Type B pancreatic cell (in vitro differentiated cells): ENCODE results near the gene BORA. TPM values are rescaled to one million over a fixed set of nuclear protein-coding genes. Genes with fewer than 3 reads are reported as not detected.

Experiments used
- DNase-seq: peaks from one replicate; pipeline ENCODE4 v3.0.0; 2021; ENCODE audit warnings: mixed read lengths; ENCODE audit not compliant: unreplicated experiment; ENCODE audit errors: extremely low spot score
- H3K27ac Mint-ChIP-seq: 2 replicates; pipeline ENCODE4 v1.8.0; 2021; ENCODE audit warnings: mild to moderate bottlenecking, mixed read lengths
- H3K27me3 Mint-ChIP-seq: 2 replicates; pipeline ENCODE4 v1.8.0; 2021; ENCODE audit warnings: mixed read lengths
- H3K36me3 Mint-ChIP-seq: 2 replicates; pipeline ENCODE4 v1.8.0; 2021; ENCODE audit warnings: mixed read lengths
- H3K4me1 Mint-ChIP-seq: one replicate; pipeline ENCODE4 v1.8.0; 2021; ENCODE audit warnings: mixed read lengths; ENCODE audit not compliant: unreplicated experiment
- H3K4me3 Mint-ChIP-seq: 2 replicates; pipeline ENCODE4 v1.8.0; 2021; ENCODE audit warnings: mild to moderate bottlenecking, mixed read lengths
- H3K9me3 Mint-ChIP-seq: 2 replicates; pipeline ENCODE4 v1.8.0; 2021; ENCODE audit warnings: mixed read lengths
- total RNA-seq: library from RNA; stranded (reverse); gene quantifications from 2 replicates; pipeline ENCODE4 v1.2.1, GENCODE V29; 2021; ENCODE audit warnings: low replicate concordance
- TF ChIP-seq, protein P1 (sequence below): fragments of 200-600 bp; sonication (generic); conservative IDR thresholded peaks from 2 replicates; pipeline ENCODE4 v1.5.0; 2021; ENCODE audit warnings: antibody characterized with exemption, mild to moderate bottlenecking

Gene BORA
- total RNA-seq, 1 donor from 2014 or later, result 14.6 TPM

GRCh38 chr13:72792640-72793039 is 64.9 kb downstream of the BORA start:
- Mint-ChIP-seq H3K4me1 (no peaks in the 10 kb centered on the region), H3K4me3 (no peak overlapping the region), H3K36me3 (peaks cover 39% of the 10 kb centered on the region), H3K27me3 (no peaks in the 10 kb centered on the region), H3K27ac (no peak overlapping the region), H3K9me3 (peaks cover 8% of the 10 kb centered on the region)
- DNase-seq, result no peak
- TF ChIP-seq, protein P1, sequence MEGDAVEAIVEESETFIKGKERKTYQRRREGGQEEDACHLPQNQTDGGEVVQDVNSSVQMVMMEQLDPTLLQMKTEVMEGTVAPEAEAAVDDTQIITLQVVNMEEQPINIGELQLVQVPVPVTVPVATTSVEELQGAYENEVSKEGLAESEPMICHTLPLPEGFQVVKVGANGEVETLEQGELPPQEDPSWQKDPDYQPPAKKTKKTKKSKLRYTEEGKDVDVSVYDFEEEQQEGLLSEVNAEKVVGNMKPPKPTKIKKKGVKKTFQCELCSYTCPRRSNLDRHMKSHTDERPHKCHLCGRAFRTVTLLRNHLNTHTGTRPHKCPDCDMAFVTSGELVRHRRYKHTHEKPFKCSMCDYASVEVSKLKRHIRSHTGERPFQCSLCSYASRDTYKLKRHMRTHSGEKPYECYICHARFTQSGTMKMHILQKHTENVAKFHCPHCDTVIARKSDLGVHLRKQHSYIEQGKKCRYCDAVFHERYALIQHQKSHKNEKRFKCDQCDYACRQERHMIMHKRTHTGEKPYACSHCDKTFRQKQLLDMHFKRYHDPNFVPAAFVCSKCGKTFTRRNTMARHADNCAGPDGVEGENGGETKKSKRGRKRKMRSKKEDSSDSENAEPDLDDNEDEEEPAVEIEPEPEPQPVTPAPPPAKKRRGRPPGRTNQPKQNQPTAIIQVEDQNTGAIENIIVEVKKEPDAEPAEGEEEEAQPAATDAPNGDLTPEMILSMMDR, result no peak

GRCh38 chr13:72798817-72799216 is 71.1 kb downstream of the BORA start:
- Mint-ChIP-seq H3K27me3 (no peaks in the 10 kb centered on the region), H3K36me3 (peaks cover 44% of the 10 kb centered on the region), H3K9me3 (peaks cover 4% of the 10 kb centered on the region), H3K4me3 (no peak overlapping the region), H3K27ac (no peak overlapping the region), H3K4me1 (peaks cover 8% of the 10 kb centered on the region)
- no peak for DNase-seq
- TF ChIP-seq, protein P1, result no peak

DNA sequence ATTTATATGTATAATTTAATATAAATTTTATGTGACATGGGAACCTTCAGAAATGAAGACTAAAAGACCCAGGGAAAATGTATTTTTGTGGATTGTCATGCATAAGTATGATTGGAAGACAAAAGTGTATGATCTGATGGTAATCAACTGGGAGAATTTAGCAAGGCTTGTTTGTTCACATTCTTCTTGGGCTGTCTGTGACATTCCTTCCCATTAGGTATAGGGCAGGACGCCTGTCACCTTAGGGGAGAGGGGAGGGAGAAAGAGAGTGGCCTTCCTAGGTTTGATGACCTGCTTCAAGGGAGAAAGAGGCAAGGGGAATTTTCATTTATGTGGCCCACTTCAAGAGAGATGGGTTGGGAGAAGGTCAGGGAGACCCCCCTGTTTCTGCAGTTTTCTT is 76.6 kb downstream of the BORA start:
- no peaks in the 10 kb centered on the region for H3K27me3 Mint-ChIP-seq
- TF ChIP-seq, protein P1, result no peak
- no peak for DNase-seq
- H3K4me1 Mint-ChIP-seq, result peaks cover 14% of the 10 kb centered on the region
- peak overlapping the region; percentile 60 for H3K4me3 Mint-ChIP-seq
- peak overlapping the region; percentile 89 for H3K27ac Mint-ChIP-seq
- H3K36me3 Mint-ChIP-seq, result peaks cover 39% of the 10 kb centered on the region
- peaks cover 4% of the 10 kb centered on the region for H3K9me3 Mint-ChIP-seq

Other genes with a start within 250 kb of the BORA start
- gene MZT1, start 294 bp upstream of the BORA start, total RNA-seq, result 6.5 and 10.9 TPM in 2 replicates
- gene DIS3, start 54.0 kb downstream of the BORA start, total RNA-seq, result 41.7 and 69.7 TPM in 2 replicates
- 28.4 and 32.5 TPM in 2 replicates for gene PIBF1, start 54.2 kb downstream of the BORA start, total RNA-seq